Activated CD4-positive, alpha-beta memory T cell treated with anti-CD3 and anti-CD28 coated beads, Interleukin-2, amount 10 ng/mL, durations not matched to agents 7 days and 5 days (primary cell): ENCODE measurements around the gene ARHGEF4. TPM values are rescaled to one million over a fixed set of nuclear protein-coding genes. Genes with fewer than 3 reads are reported as not detected.

ENCODE experiments used
- CTCF ChIA-PET: fragments of 350-600 bp; sonication (Branson Sonifier 250); formaldehyde crosslinking; loops from one replicate; lab custom pipeline; 2021; ENCODE audit warnings: antibody characterized with exemption, inconsistent platforms; lab: Charles Lee
- POLR2A ChIA-PET: fragments of 350-600 bp; sonication (Branson Sonifier 250); formaldehyde crosslinking; loops from one replicate; lab custom pipeline; 2021; ENCODE audit warnings: antibody characterized with exemption; lab: Charles Lee
- DNase-seq: peaks from one replicate; pipeline ENCODE4 v3.0.0-alpha.2; 2020
- H3K27ac Mint-ChIP-seq: one replicate; pipeline ENCODE4 v1.8.0; 2021; ENCODE audit warnings: mild to moderate bottlenecking, mixed read lengths
- H3K27me3 Mint-ChIP-seq: one replicate; pipeline ENCODE4 v1.8.0; 2021; ENCODE audit warnings: mixed read lengths
- H3K36me3 Mint-ChIP-seq: one replicate; pipeline ENCODE4 v1.8.0; 2021; ENCODE audit warnings: low read depth, mixed read lengths
- H3K4me1 Mint-ChIP-seq: one replicate; pipeline ENCODE4 v1.8.0; 2021; ENCODE audit warnings: mixed read lengths
- H3K4me3 Mint-ChIP-seq: one replicate; pipeline ENCODE4 v1.8.0; 2021; ENCODE audit warnings: mild to moderate bottlenecking, mixed read lengths
- H3K9me3 Mint-ChIP-seq: one replicate; pipeline ENCODE4 v1.8.0; 2021; ENCODE audit warnings: mixed read lengths
- total RNA-seq, 2 experiments: library from RNA; stranded (reverse); gene quantifications; one replicate each; pipeline ENCODE4 v1.2.3, GENCODE V29; 2021

The ARHGEF4 gene
- total RNA-seq, 2 experiments from 2014 or later = 0.25 to 0.30 TPM

- Mint-ChIP-seq H3K4me3 (no peak overlapping the region), H3K36me3 (no peaks in the 10 kb centered on the region), H3K27ac (no peak overlapping the region), H3K9me3 (no peaks in the 10 kb centered on the region), H3K27me3 (peaks cover 19% of the 10 kb centered on the region), H3K4me1 (no peaks in the 10 kb centered on the region)
- POLR2A ChIA-PET = no interaction called here
- CTCF ChIA-PET = interaction anchor here (1.6 to 11.4 kb wide), 2 partner anchors 77 to 149 kb away, joined by 3 to 243 read pairs; no protein-coding TSS in a partner anchor
- DNase-seq = no peak
Observed at GRCh38 chr2:130875935-130876334, 39.2 kb downstream of the ARHGEF4 start.

- Mint-ChIP-seq H3K9me3 (no peaks in the 10 kb centered on the region), H3K4me1 (no peaks in the 10 kb centered on the region), H3K4me3 (no peak overlapping the region), H3K36me3 (no peaks in the 10 kb centered on the region), H3K27me3 (peaks cover 19% of the 10 kb centered on the region), H3K27ac (no peak overlapping the region)
- CTCF ChIA-PET = interaction anchor here (1.0 to 11.4 kb wide), 2 partner anchors 43 to 79 kb away, joined by 4 to 243 read pairs; no protein-coding TSS in a partner anchor
- DNase-seq = no peak
- POLR2A ChIA-PET = no interaction called here
Observed at GRCh38 chr2:130877258-130877657, 40.5 kb downstream of the ARHGEF4 start.

- H3K4me1 Mint-ChIP-seq = no peaks in the 10 kb centered on the region
- no peaks in the 10 kb centered on the region for H3K36me3 Mint-ChIP-seq
- H3K27ac Mint-ChIP-seq = no peak overlapping the region
- no peak overlapping the region for H3K4me3 Mint-ChIP-seq
- peaks cover 19% of the 10 kb centered on the region for H3K27me3 Mint-ChIP-seq
- H3K9me3 Mint-ChIP-seq = no peaks in the 10 kb centered on the region
- no peak for DNase-seq
- ChIA-PET POLR2A (no interaction called here), CTCF (interaction anchor here (11.4 kb wide), 1 partner anchor 80 kb away, joined by 243 read pairs; no protein-coding TSS in a partner anchor)
Observed at GRCh38 chr2:130878316-130878715, 41.6 kb downstream of the ARHGEF4 start.

DNA sequence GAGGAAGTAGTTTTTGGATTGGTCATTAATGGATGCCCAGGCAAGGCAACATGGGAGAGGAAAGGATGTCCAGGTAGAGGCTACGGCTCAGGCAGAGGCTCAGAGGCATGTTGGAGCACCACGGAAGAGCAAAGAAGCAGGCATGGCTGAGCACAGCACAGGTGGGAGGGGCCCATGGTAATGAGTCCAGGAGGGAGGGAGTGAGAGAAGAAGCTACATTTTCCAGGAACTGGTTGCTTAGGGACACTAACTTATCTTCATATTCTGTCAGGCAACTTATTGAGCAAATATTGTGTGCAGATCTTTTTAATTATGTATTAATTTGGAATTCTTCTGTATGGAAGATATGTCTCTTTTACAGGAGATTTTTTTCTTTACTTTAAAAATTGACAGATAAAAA, 42.2 kb downstream of the ARHGEF4 start:
- no peaks in the 10 kb centered on the region for H3K36me3 Mint-ChIP-seq
- CTCF ChIA-PET = no interaction called here
- no peaks in the 10 kb centered on the region for H3K9me3 Mint-ChIP-seq
- H3K4me3 Mint-ChIP-seq = no peak overlapping the region
- no peak for DNase-seq
- H3K27me3 Mint-ChIP-seq = peaks cover 19% of the 10 kb centered on the region
- H3K4me1 Mint-ChIP-seq = no peaks in the 10 kb centered on the region
- POLR2A ChIA-PET = no interaction called here
- no peak overlapping the region for H3K27ac Mint-ChIP-seq

GRCh38 chr2:130882111-130882690, 45.5 kb downstream of the ARHGEF4 start:
- no peaks in the 10 kb centered on the region for H3K4me1 Mint-ChIP-seq
- no peak for DNase-seq
- no peaks in the 10 kb centered on the region for H3K9me3 Mint-ChIP-seq
- ChIA-PET POLR2A (interaction anchor here (1.3 kb wide), 1 partner anchor 9 kb away, joined by 3 read pairs; no protein-coding TSS in a partner anchor), CTCF (interaction anchor here (2.5 to 3.0 kb wide), 2 partner anchors 9 to 85 kb away, joined by 11 to 13 read pairs; no protein-coding TSS in a partner anchor)
- no peaks in the 10 kb centered on the region for H3K36me3 Mint-ChIP-seq
- H3K4me3 Mint-ChIP-seq = no peak overlapping the region
- H3K27ac Mint-ChIP-seq = no peak overlapping the region
- peaks cover 8% of the 10 kb centered on the region for H3K27me3 Mint-ChIP-seq

DNA sequence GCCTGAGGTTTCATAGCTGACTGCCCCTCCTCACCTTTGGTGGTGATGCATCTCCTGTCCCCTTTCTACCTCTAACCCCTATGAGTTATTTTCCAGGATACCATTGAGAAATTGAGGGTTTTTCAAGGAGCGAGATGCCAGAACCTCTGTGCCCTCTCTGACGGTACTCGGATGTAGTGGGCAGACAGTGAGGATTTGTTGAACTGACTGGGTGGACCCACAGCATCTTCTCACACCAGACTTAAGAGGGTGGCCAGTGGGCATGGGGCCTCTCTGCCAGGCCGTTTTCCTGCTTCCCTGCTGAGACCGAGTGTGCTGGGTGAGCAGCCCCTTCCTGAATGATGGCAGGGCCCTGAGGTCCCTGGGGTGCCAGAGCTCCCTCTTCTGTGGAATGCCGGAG, 46.3 kb downstream of the ARHGEF4 start:
- DNase-seq = no peak
- ChIA-PET CTCF (interaction anchor here (2.5 to 3.0 kb wide), 2 partner anchors 9 to 86 kb away, joined by 11 to 13 read pairs; no protein-coding TSS in a partner anchor), POLR2A (interaction anchor here (1.3 kb wide), 1 partner anchor 9 kb away, joined by 3 read pairs; no protein-coding TSS in a partner anchor)
- Mint-ChIP-seq H3K27ac (no peak overlapping the region), H3K27me3 (peaks cover 9% of the 10 kb centered on the region), H3K9me3 (no peaks in the 10 kb centered on the region), H3K4me3 (no peak overlapping the region), H3K36me3 (no peaks in the 10 kb centered on the region), H3K4me1 (no peaks in the 10 kb centered on the region)

GRCh38 chr2:130883496-130883895, 46.8 kb downstream of the ARHGEF4 start:
- peaks cover 10% of the 10 kb centered on the region for H3K27me3 Mint-ChIP-seq
- DNase-seq = no peak
- no peaks in the 10 kb centered on the region for H3K4me1 Mint-ChIP-seq
- H3K9me3 Mint-ChIP-seq = no peaks in the 10 kb centered on the region
- no peak overlapping the region for H3K27ac Mint-ChIP-seq
- H3K36me3 Mint-ChIP-seq = no peaks in the 10 kb centered on the region
- CTCF ChIA-PET = interaction anchor here (2.5 to 3.0 kb wide), 2 partner anchors 10 to 86 kb away, joined by 11 to 13 read pairs; no protein-coding TSS in a partner anchor
- POLR2A ChIA-PET = interaction anchor here (1.3 kb wide), 1 partner anchor 8 kb away, joined by 3 read pairs; no protein-coding TSS in a partner anchor
- no peak overlapping the region for H3K4me3 Mint-ChIP-seq

DNA sequence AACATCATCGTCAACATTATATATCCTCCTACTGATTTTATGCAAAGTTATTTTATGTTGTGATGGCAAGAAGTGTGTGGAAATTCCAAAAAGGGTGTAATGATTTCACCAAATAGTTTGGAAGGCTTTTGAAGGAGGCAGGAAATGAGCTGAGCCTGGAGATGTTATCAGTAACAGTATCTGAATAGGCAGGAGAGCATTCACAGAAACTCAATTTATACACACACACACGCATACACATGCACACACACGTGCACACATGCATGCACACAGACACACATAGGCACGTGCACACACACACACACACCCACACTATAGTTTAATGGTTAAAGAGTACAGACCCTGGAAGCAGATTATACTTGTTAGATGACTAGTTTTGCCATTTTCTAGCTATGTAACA, 47.3 kb downstream of the ARHGEF4 start:
- Mint-ChIP-seq H3K4me1 (no peaks in the 10 kb centered on the region), H3K36me3 (no peaks in the 10 kb centered on the region), H3K27ac (no peak overlapping the region), H3K4me3 (no peak overlapping the region), H3K9me3 (no peaks in the 10 kb centered on the region), H3K27me3 (peaks cover 6% of the 10 kb centered on the region)
- no peak for DNase-seq
- ChIA-PET POLR2A (no interaction called here), CTCF (interaction anchor here (2.5 to 3.0 kb wide), 2 partner anchors 10 to 87 kb away, joined by 11 to 13 read pairs; no protein-coding TSS in a partner anchor)

GRCh38 chr2:130884503-130884902, 47.8 kb downstream of the ARHGEF4 start:
- ChIA-PET CTCF (interaction anchor here (2.5 to 3.0 kb wide), 2 partner anchors 11 to 87 kb away, joined by 11 to 13 read pairs; no protein-coding TSS in a partner anchor), POLR2A (no interaction called here)
- Mint-ChIP-seq H3K27me3 (peaks cover 10% of the 10 kb centered on the region), H3K36me3 (no peaks in the 10 kb centered on the region), H3K27ac (no peak overlapping the region), H3K9me3 (no peaks in the 10 kb centered on the region), H3K4me1 (no peaks in the 10 kb centered on the region), H3K4me3 (no peak overlapping the region)
- no peak for DNase-seq

GRCh38 chr2:130887643-130888042, 50.9 kb downstream of the ARHGEF4 start:
- no peaks in the 10 kb centered on the region for H3K4me1 Mint-ChIP-seq
- no peak for DNase-seq
- POLR2A ChIA-PET = no interaction called here
- H3K9me3 Mint-ChIP-seq = no peaks in the 10 kb centered on the region
- peaks cover 14% of the 10 kb centered on the region for H3K27me3 Mint-ChIP-seq
- H3K27ac Mint-ChIP-seq = no peak overlapping the region
- H3K36me3 Mint-ChIP-seq = no peaks in the 10 kb centered on the region
- CTCF ChIA-PET = interaction anchor here (1.1 kb wide), 1 partner anchor 33 kb away, joined by 3 read pairs; no protein-coding TSS in a partner anchor
- H3K4me3 Mint-ChIP-seq = no peak overlapping the region

- ChIA-PET CTCF (interaction anchor here (0.8 to 1.4 kb wide), 3 partner anchors 17 to 94 kb away, joined by 3 to 6 read pairs (median 5); no protein-coding TSS in a partner anchor), POLR2A (interaction anchor here (1.1 kb wide), 1 partner anchor 8 kb away, joined by 3 read pairs; no protein-coding TSS in a partner anchor)
- Mint-ChIP-seq H3K36me3 (no peaks in the 10 kb centered on the region), H3K27ac (no peak overlapping the region), H3K4me3 (no peak overlapping the region), H3K4me1 (no peaks in the 10 kb centered on the region), H3K9me3 (no peaks in the 10 kb centered on the region), H3K27me3 (peaks cover 27% of the 10 kb centered on the region)
- no peak for DNase-seq
Observed at GRCh38 chr2:130890941-130891669, 54.4 kb downstream of the ARHGEF4 start.

- Mint-ChIP-seq H3K4me1 (no peaks in the 10 kb centered on the region), H3K9me3 (no peaks in the 10 kb centered on the region), H3K36me3 (no peaks in the 10 kb centered on the region), H3K27me3 (peaks cover 24% of the 10 kb centered on the region), H3K27ac (no peak overlapping the region), H3K4me3 (no peak overlapping the region)
- no peak for DNase-seq
- POLR2A ChIA-PET = interaction anchor here (1.1 kb wide), 1 partner anchor 9 kb away, joined by 3 read pairs; no protein-coding TSS in a partner anchor
- CTCF ChIA-PET = no interaction called here
Observed at GRCh38 chr2:130891966-130892365, 55.3 kb downstream of the ARHGEF4 start.
